Hepatocyte (in vitro differentiated cells): ENCODE results near the gene MAP4K3. TPM values are rescaled to one million over a fixed set of nuclear protein-coding genes. Genes with fewer than 3 reads are reported as not detected.

Source experiments
- DNase-seq: peaks from one replicate; pipeline ENCODE4 v3.0.0-alpha.2; 2016; ENCODE audit warnings: low spot score
- H2AFZ ChIP-seq: fragments of 200-600 bp; sonication (generic); 2 replicates; pipeline ENCODE4 v1.6.0; 2016; ENCODE audit warnings: antibody characterized with exemption, mild to moderate bottlenecking
- H3K27ac ChIP-seq: fragments of 200-600 bp; sonication (generic); 2 replicates; pipeline ENCODE4 v1.5.1; 2016; ENCODE audit warnings: mild to moderate bottlenecking
- H3K27me3 ChIP-seq: fragments of 200-600 bp; sonication (generic); 2 replicates; pipeline ENCODE4 v1.6.1; 2016
- H3K36me3 ChIP-seq: fragments of 200-600 bp; sonication (generic); replicated peaks from 2 replicates; pipeline ENCODE4 v1.5.1; 2016; ENCODE audit warnings: low read depth; ENCODE audit not compliant: insufficient read depth
- H3K4me1 ChIP-seq: fragments of 200-600 bp; sonication (generic); 2 replicates; pipeline ENCODE4 v1.5.1; 2016; ENCODE audit warnings: mild to moderate bottlenecking, moderate library complexity; ENCODE audit not compliant: insufficient read depth
- H3K4me2 ChIP-seq: fragments of 200-600 bp; sonication (generic); 2 replicates; pipeline ENCODE4 v1.6.0; 2016
- H3K4me3 ChIP-seq: fragments of 200-600 bp; sonication (generic); 2 replicates; pipeline ENCODE4 v1.5.1; 2016; ENCODE audit warnings: mild to moderate bottlenecking
- H3K79me2 ChIP-seq: fragments of 200-600 bp; sonication (generic); 2 replicates; pipeline ENCODE4 v1.6.0; 2017; ENCODE audit warnings: mild to moderate bottlenecking
- H3K9me2 ChIP-seq: fragments of 200-600 bp; sonication (generic); replicated peaks from 2 replicates; pipeline ENCODE4 v1.6.0; 2017; ENCODE audit warnings: mild to moderate bottlenecking; ENCODE audit not compliant: insufficient read depth
- H3K9me3 ChIP-seq: fragments of 200-600 bp; sonication (generic); 2 replicates; pipeline ENCODE4 v1.5.1; 2016; ENCODE audit warnings: low read depth, mild to moderate bottlenecking
- H4K20me1 ChIP-seq: fragments of 200-600 bp; sonication (generic); 2 replicates; pipeline ENCODE4 v1.6.0; 2016; ENCODE audit warnings: mild to moderate bottlenecking; ENCODE audit not compliant: insufficient read depth, poor library complexity, severe bottlenecking
- CTCF ChIP-seq: fragments of 200-600 bp; sonication (generic); IDR thresholded peaks from 2 replicates; pipeline ENCODE4 v1.5.1; 2016; ENCODE audit warnings: antibody characterized with exemption, mild to moderate bottlenecking; ENCODE audit not compliant: poor library complexity
- EZH2 ChIP-seq: fragments of 200-600 bp; sonication (generic); IDR thresholded peaks from 2 replicates; pipeline ENCODE4 v1.6.1; 2016; ENCODE audit warnings: antibody characterized with exemption, mild to moderate bottlenecking, borderline replicate concordance
- EZH2phosphoT487 ChIP-seq: fragments of 200-600 bp; sonication (generic); IDR thresholded peaks from one replicate; pipeline ENCODE4 v1.6.1; 2018; ENCODE audit warnings: antibody characterized with exemption, mild to moderate bottlenecking, low read depth, moderate library complexity; ENCODE audit not compliant: unreplicated experiment, severe bottlenecking
- WGBS: methylation state at CpG from one replicate; pipeline ENCODE4 v1.1.6; 2016; ENCODE audit warnings: low lambda C conversion rate; ENCODE audit errors: missing lambda C conversion rate; 5-methylcytosine and 5-hydroxymethylcytosine counted together
- polyA plus RNA-seq: library from polyadenylated mRNA; unstranded; fragments of >200 nt; fragmentation: Nextera tagmentation; extraction: Ambion mirVana; gene quantifications from 2 replicates; pipeline ENCODE4 v1.2.1, GENCODE V29; 2016
- total RNA-seq: library from RNA; depleted of rRNA; stranded (reverse); fragments of >200 nt; gene quantifications from 2 replicates; pipeline ENCODE4 v1.2.3, GENCODE V29; 2014

The MAP4K3 gene
- total and polyA plus RNA-seq, 2 experiments from 2014 or later, result 24.5 to 65.1 TPM

- Histone ChIP-seq H3K9me3 (no peaks in the 10 kb centered on the region), H3K4me1 (no peaks in the 10 kb centered on the region), H3K4me2 (no peak overlapping the region), H3K79me2 (peaks cover 98% of the 10 kb centered on the region), H3K36me3 (no peaks in the 10 kb centered on the region), H4K20me1 (peaks cover 70% of the 10 kb centered on the region), H3K27me3 (no peaks in the 10 kb centered on the region), H2AFZ (no peak overlapping the region), H3K4me3 (no peak overlapping the region), H3K9me2 (no peaks in the 10 kb centered on the region), H3K27ac (no peak overlapping the region)
- WGBS, result 89% methylated on average over 6 of the region's 6 CpGs
- no peak for DNase-seq
- TF ChIP-seq EZH2, result no peak
- TF ChIP-seq EZH2phosphoT487, result no peak
- TF ChIP-seq CTCF, result no peak
These were observed 17.5 kb downstream of the MAP4K3 start for GRCh38 chr2:39419282-39420223.

GRCh38 chr2:39418491-39418890 is 18.6 kb downstream of the MAP4K3 start:
- no peaks in the 10 kb centered on the region for H3K4me1 ChIP-seq
- no peak for DNase-seq
- H3K36me3 ChIP-seq, result no peaks in the 10 kb centered on the region
- no peak overlapping the region for H2AFZ ChIP-seq
- WGBS, result 77% methylated on average over 5 of the region's 5 CpGs
- peaks cover 98% of the 10 kb centered on the region for H3K79me2 ChIP-seq
- no peak overlapping the region for H3K4me2 ChIP-seq
- peaks cover 73% of the 10 kb centered on the region for H4K20me1 ChIP-seq
- no peaks in the 10 kb centered on the region for H3K9me2 ChIP-seq
- TF ChIP-seq CTCF (no peak), EZH2 (no peak), EZH2phosphoT487 (no peak)
- no peaks in the 10 kb centered on the region for H3K9me3 ChIP-seq
- H3K27ac ChIP-seq, result no peak overlapping the region
- no peak overlapping the region for H3K4me3 ChIP-seq
- H3K27me3 ChIP-seq, result no peaks in the 10 kb centered on the region

- Histone ChIP-seq H3K4me1 (peaks cover 9% of the 10 kb centered on the region), H3K9me3 (no peaks in the 10 kb centered on the region), H3K79me2 (peaks cover 98% of the 10 kb centered on the region), H3K4me3 (no peak overlapping the region), H3K36me3 (no peaks in the 10 kb centered on the region), H3K4me2 (no peak overlapping the region), H3K27me3 (no peaks in the 10 kb centered on the region), H2AFZ (no peak overlapping the region), H3K9me2 (no peaks in the 10 kb centered on the region), H4K20me1 (peaks cover 70% of the 10 kb centered on the region), H3K27ac (no peak overlapping the region)
- TF ChIP-seq EZH2phosphoT487, result no peak
- no peak for TF ChIP-seq EZH2
- TF ChIP-seq CTCF, result no peak
- WGBS, result 86% methylated on average over 2 of the region's 2 CpGs
- no peak for DNase-seq
These were observed 20.9 kb downstream of the MAP4K3 start for GRCh38 chr2:39416140-39416539.
